ENCODE measurements around the gene AIG1.

Gene AIG1

DNA sequence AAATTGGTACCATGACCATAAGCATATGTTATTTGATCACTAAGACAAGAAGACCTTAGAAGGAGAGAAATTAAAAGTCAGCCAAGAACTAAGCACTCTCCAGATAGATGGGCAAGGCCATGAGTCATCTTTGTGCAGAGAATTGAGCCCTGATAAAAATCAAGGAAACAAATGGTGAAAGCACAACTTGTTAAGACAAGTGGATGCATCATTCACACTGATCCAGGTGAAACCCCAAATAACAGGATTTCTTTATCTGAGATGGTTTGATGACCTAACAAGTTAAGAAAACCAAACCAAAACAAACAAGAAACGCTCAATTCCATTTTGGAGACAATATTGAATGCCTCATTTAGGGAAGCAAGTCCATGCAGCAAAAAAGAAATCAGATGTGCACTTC, 268.2 kb downstream of the AIG1 start:
- TF ChIP-seq CTCF (IDR thresholded peaks at IDR 0.05) = no peak
- H3K4me3 ChIP-seq = no peak overlapping the region
- no peak for DNase-seq (ENCODE audit: low spot score)
- no peak overlapping the region for H3K27ac ChIP-seq

GRCh38 chr6:143329323-143329722, 268.6 kb downstream of the AIG1 start:
- no peak for TF ChIP-seq CTCF (IDR thresholded peaks at IDR 0.05)
- Histone ChIP-seq H3K27ac (no peak overlapping the region), H3K4me3 (no peak overlapping the region)
- no peak for DNase-seq (ENCODE audit: low spot score)

- H3K27ac ChIP-seq = no peak overlapping the region
- no peak for DNase-seq (ENCODE audit: low spot score)
- no peak overlapping the region for H3K4me3 ChIP-seq
- no peak for TF ChIP-seq CTCF (IDR thresholded peaks at IDR 0.05)
Observed at GRCh38 chr6:143331362-143331761, 270.7 kb downstream of the AIG1 start.

GRCh38 chr6:143332153-143332845, 271.6 kb downstream of the AIG1 start:
- DNase-seq (ENCODE audit: low spot score) = no peak
- Histone ChIP-seq H3K4me3 (no peak overlapping the region), H3K27ac (no peak overlapping the region)
- TF ChIP-seq CTCF (IDR thresholded peaks at IDR 0.05) = no peak

DNA sequence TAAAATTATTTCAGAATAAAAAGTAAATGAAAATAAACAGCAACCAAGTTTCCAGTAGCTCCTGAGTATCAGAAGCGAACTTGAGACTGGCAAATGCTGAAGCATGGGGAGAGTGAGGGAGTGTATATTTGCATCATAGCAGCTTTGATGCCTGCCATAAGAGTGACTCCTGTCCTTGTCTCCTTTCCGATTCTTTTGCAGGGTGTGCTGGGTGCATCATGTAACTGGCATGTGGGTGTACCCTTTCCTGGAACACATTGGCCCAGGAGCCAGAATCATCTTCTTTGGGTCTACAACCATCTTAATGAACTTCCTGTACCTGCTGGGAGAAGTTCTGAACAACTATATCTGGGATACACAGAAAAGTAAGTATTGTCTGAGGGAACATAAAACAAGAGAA, 272.4 kb downstream of the AIG1 start:
- DNase-seq (ENCODE audit: low spot score) = no peak
- no peak for TF ChIP-seq CTCF (IDR thresholded peaks at IDR 0.05)
- no peak overlapping the region for H3K27ac ChIP-seq

GRCh38 chr6:143333749-143334520, 273.2 kb downstream of the AIG1 start:
- Histone ChIP-seq H3K27ac (no peak overlapping the region), H3K4me3 (no peak overlapping the region)
- no peak for DNase-seq (ENCODE audit: low spot score)
- TF ChIP-seq CTCF (IDR thresholded peaks at IDR 0.05) = no peak

More for the DNA sequence above, 272.4 kb downstream of the AIG1 start:
- H3K4me3 ChIP-seq = no peak overlapping the region

- no peak for TF ChIP-seq CTCF (IDR thresholded peaks at IDR 0.05)
- no peak for DNase-seq (ENCODE audit: low spot score)
- no peak overlapping the region for H3K4me3 ChIP-seq
- no peak overlapping the region for H3K27ac ChIP-seq
Observed at GRCh38 chr6:143335865-143336264, 275.2 kb downstream of the AIG1 start.

Data from coronary artery (tissue), 2 donors.